Tibial nerve (tissue), 4 donors: ENCODE results near the gene PLEKHA3.
"Not testable (repeated sequence)": the region's sequence is repeated elsewhere in the genome, so short reads cannot be mapped to it uniquely, and the experiment has no call there.

Experiments
- EP300 ChIP-seq, 2 donors: sonication (generic); formaldehyde crosslinking; IDR thresholded peaks; one replicate each; pipeline ENCODE4 v1.6.1; 2017; ENCODE audit warnings: antibody characterized with exemption in 2 of 2, mild to moderate bottlenecking in 1 of 2
- POLR2A ChIP-seq, 2 donors: fragments of 450-650 bp; IDR thresholded peaks; one replicate each; pipeline ENCODE4 v1.6.1; 2017; ENCODE audit warnings: antibody characterized with exemption in 2 of 2, mild to moderate bottlenecking in 2 of 2, moderate library complexity in 2 of 2
- TF ChIP-seq, protein P1 (sequence below), 5 experiments: fragments of 200-600 bp in 3 of 5; fragments of 450-650 bp in 2 of 5; sonication (generic) in 3 of 5; IDR thresholded peaks; one replicate each; pipeline ENCODE4 v1.5.1; 2016 to 2019; ENCODE audit warnings: antibody characterized with exemption in 5 of 5, mild to moderate bottlenecking in 3 of 5, moderate library complexity in 2 of 5

DNA sequence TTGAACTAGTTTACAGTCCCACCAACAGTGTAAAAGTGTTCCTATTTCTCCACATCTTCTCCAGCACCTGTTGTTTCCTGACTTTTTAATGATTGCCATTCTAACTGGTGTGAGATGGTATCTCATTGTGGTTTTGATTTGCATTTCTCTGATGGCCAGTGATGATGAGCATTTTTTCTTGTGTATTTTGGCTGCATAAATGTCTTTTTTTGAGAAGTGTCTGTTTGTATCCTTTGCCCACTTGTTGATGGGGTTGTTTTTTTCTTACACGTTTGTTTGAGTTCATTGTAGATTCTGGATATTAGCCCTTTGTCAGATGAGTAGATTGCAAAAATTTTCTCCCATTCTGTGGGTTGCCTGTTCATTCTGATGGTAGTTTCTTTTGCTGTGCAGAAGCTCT lies 45.2 kb downstream of the PLEKHA3 start:
- TF ChIP-seq, protein P1, sequence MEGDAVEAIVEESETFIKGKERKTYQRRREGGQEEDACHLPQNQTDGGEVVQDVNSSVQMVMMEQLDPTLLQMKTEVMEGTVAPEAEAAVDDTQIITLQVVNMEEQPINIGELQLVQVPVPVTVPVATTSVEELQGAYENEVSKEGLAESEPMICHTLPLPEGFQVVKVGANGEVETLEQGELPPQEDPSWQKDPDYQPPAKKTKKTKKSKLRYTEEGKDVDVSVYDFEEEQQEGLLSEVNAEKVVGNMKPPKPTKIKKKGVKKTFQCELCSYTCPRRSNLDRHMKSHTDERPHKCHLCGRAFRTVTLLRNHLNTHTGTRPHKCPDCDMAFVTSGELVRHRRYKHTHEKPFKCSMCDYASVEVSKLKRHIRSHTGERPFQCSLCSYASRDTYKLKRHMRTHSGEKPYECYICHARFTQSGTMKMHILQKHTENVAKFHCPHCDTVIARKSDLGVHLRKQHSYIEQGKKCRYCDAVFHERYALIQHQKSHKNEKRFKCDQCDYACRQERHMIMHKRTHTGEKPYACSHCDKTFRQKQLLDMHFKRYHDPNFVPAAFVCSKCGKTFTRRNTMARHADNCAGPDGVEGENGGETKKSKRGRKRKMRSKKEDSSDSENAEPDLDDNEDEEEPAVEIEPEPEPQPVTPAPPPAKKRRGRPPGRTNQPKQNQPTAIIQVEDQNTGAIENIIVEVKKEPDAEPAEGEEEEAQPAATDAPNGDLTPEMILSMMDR (IDR thresholded peaks at IDR 0.05) = not testable (repeated sequence)
- TF ChIP-seq POLR2A, EP300 (IDR thresholded peaks at IDR 0.05): not testable (repeated sequence)
